Ovary (tissue), 3 donors: Measurements from ENCODE around the gene MED27.

Experiments used
- CTCF ChIP-seq, 3 donors: fragments of 450-650 bp in 2 of 3; fragments of 200-600 bp in 1 of 3; IDR thresholded peaks; one replicate each; pipeline versions ENCODE4 v1.5.1 to v1.8.0; 2016 to 2022; ENCODE audit warnings: antibody characterized with exemption in 3 of 3, mild to moderate bottlenecking in 1 of 3
- POLR2A ChIP-seq: fragments of 450-650 bp; IDR thresholded peaks from one replicate; pipeline ENCODE4 v1.6.1; 2017; ENCODE audit warnings: antibody characterized with exemption, mild to moderate bottlenecking, moderate library complexity
- donor health status: DM: no; HTN: no; CAD: no.

- TF ChIP-seq POLR2A (no peak), CTCF (IDR thresholded peaks at IDR 0.05) (no peak)
Measured at GRCh38 chr9:131997779-131998178, 81.9 kb downstream of the MED27 start.
